WTC11 (cell line): Measurements from ENCODE around the gene ZNF835.

Experiments used
- CREM ChIP-seq: sonication (generic); formaldehyde crosslinking; IDR thresholded peaks from 2 replicates; pipeline ENCODE4 v1.8.1; 2022; ENCODE audit warnings: mild to moderate bottlenecking, missing genetic modification reagents, moderate library complexity
- CTCF ChIP-seq: fragments of 200-600 bp; IDR thresholded peaks from 2 replicates; pipeline ENCODE4 v1.8.0; 2022; ENCODE audit warnings: antibody characterized with exemption
- GABPB1 ChIP-seq: sonication (generic); formaldehyde crosslinking; IDR thresholded peaks from 2 replicates; pipeline ENCODE4 v1.8.1; 2023; ENCODE audit warnings: mild to moderate bottlenecking, missing genetic modification reagents
- HMGXB4 ChIP-seq: sonication (generic); formaldehyde crosslinking; IDR thresholded peaks from 2 replicates; pipeline ENCODE4 v1.8.1; 2023; ENCODE audit warnings: mild to moderate bottlenecking, moderate library complexity, missing genetic modification reagents
- JUN ChIP-seq: sonication (generic); formaldehyde crosslinking; IDR thresholded peaks from 2 replicates; pipeline ENCODE4 v1.8.0; 2023; ENCODE audit warnings: mild to moderate bottlenecking, missing genetic modification reagents
- MAX ChIP-seq: sonication (generic); formaldehyde crosslinking; IDR thresholded peaks from 2 replicates; pipeline ENCODE4 v1.8.0; 2022; ENCODE audit warnings: mild to moderate bottlenecking, missing genetic modification reagents
- ZNF232 ChIP-seq: sonication (generic); formaldehyde crosslinking; IDR thresholded peaks from 2 replicates; pipeline ENCODE4 v1.8.0; 2022; ENCODE audit warnings: mild to moderate bottlenecking, missing genetic modification reagents

- TF ChIP-seq JUN (CRISPR knock-in tag) (no peak), HMGXB4 (CRISPR knock-in tag) (no peak), MAX (CRISPR knock-in tag) (no peak), CREM (CRISPR knock-in tag) (no peak), GABPB1 (CRISPR knock-in tag) (no peak), ZNF232 (CRISPR knock-in tag) (no peak), CTCF (no peak)
Measured at GRCh38 chr19:56692206-56692895, 20.8 kb upstream of the ZNF835 start.
